Panc1 (cell line): ENCODE measurements around the gene PRKAG2. TPM values are rescaled to one million over a fixed set of nuclear protein-coding genes. Genes with fewer than 3 reads are reported as not detected.

Experiments
- ATAC-seq: fragments of 200-7000 bp; cut with Tn5 transposase; 2 replicates; pipeline ENCODE4 v1.9.1; 2020; ENCODE audit warnings: mild to moderate bottlenecking, moderate library complexity
- BruUV-seq: library from RNA; stranded (reverse); fragments of 400-500 nt; replicated peaks from 2 replicates; lab custom pipeline; 2021; lab: Mats Ljungman, UMichigan
- CTCF ChIA-PET: fragments of 300-600 bp; sonication (Branson Sonifier 250); formaldehyde crosslinking; loops from one replicate; lab custom pipeline; 2022; ENCODE audit warnings: antibody characterized with exemption; lab: Charles Lee
- POLR2A ChIA-PET: fragments of 300-600 bp; sonication (Branson Sonifier 250); formaldehyde crosslinking; loops from one replicate; lab custom pipeline; 2022; ENCODE audit warnings: antibody characterized with exemption; lab: Charles Lee
- DNase-seq: peaks from one replicate; pipeline ENCODE4 v3.0.0-alpha.2; 2010; ENCODE audit warnings: low read depth, low spot score
- H3K27ac ChIP-seq: 2 replicates; pipeline ENCODE4 v1.5.1; 2011; ENCODE audit warnings: mild to moderate bottlenecking, low read length, inconsistent platforms
- H3K27me3 ChIP-seq: fragments of 200-500 bp; sonication (Bioruptor generic); 2 replicates; pipeline ENCODE4 v1.6.0; 2014; ENCODE audit warnings: low read length, inconsistent platforms; ENCODE audit not compliant: control insufficient read depth, insufficient read depth
- H3K36me3 ChIP-seq: fragments of 200-500 bp; sonication (Bioruptor generic); 2 replicates; pipeline ENCODE4 v1.5.1; 2014; ENCODE audit warnings: inconsistent platforms, mild to moderate bottlenecking, low read length, moderate library complexity; ENCODE audit not compliant: control insufficient read depth, insufficient read depth
- H3K4me1 ChIP-seq: 2 replicates; pipeline ENCODE4 v1.5.1; 2011; ENCODE audit warnings: inconsistent platforms, mild to moderate bottlenecking, low read length, moderate library complexity; ENCODE audit not compliant: control insufficient read depth, insufficient read depth
- H3K4me3 ChIP-seq, 2 experiments: 2 replicates each; pipeline ENCODE4 v1.5.1; 2011 to 2012; ENCODE audit warnings: low read depth in 2 of 2, low read length in 2 of 2, mild to moderate bottlenecking in 2 of 2, inconsistent platforms in 1 of 2, moderate library complexity in 1 of 2
- H3K9me3 ChIP-seq: fragments of 200-500 bp; sonication (Bioruptor generic); 2 replicates; pipeline ENCODE4 v1.5.1; 2014; ENCODE audit warnings: low read depth, mild to moderate bottlenecking, inconsistent platforms, low read length, moderate library complexity; ENCODE audit not compliant: control insufficient read depth, insufficient read depth
- POLR2AphosphoS5 ChIP-seq: IDR thresholded peaks from 2 replicates; pipeline ENCODE4 v1.6.1; 2012; ENCODE audit warnings: mild to moderate bottlenecking, low read depth, low read length, moderate library complexity
- SIN3A ChIP-seq: IDR thresholded peaks from 2 replicates; pipeline ENCODE4 v1.6.1; 2012; ENCODE audit warnings: low read depth, mild to moderate bottlenecking, low read length, moderate library complexity, borderline replicate concordance; ENCODE audit not compliant: insufficient read depth
- TCF7L2 ChIP-seq: IDR thresholded peaks from 2 replicates; pipeline ENCODE4 v1.6.1; 2011; ENCODE audit warnings: mild to moderate bottlenecking, low read depth, low read length, inconsistent platforms
- in situ Hi-C: cut with HindIII; loops from 2 replicates; pipeline ENCODE4 v1.10.0; 2016; ENCODE audit warnings: low sequenced_read_pairs, low pct_unique_long_range_greater_than_20kb
- intact Hi-C: fragments of 100-400 bp; cut with micrococcal nuclease; formaldehyde crosslinking; loops from one replicate; pipeline ENCODE4 v1.10.0; 2022; ENCODE audit not compliant: unreplicated experiment
- total RNA-seq: library from RNA; stranded (reverse); gene quantifications from one replicate; pipeline ENCODE4 v1.2.1, GENCODE V29; 2021; ENCODE audit not compliant: unreplicated experiment
- TF ChIP-seq, protein P1 (sequence below), 2 experiments: IDR thresholded peaks; 2 replicates each; pipeline ENCODE4 v1.6.1; 2011 to 2012; ENCODE audit warnings: low read depth in 2 of 2, control low read depth in 1 of 2, low read length in 1 of 2, mild to moderate bottlenecking in 1 of 2, moderate library complexity in 1 of 2; ENCODE audit not compliant: insufficient read depth in 1 of 2
- TF ChIP-seq, protein P2 (sequence below): fragments of 450-650 bp; IDR thresholded peaks from 2 replicates; pipeline ENCODE4 v1.5.1; 2017; ENCODE audit warnings: mild to moderate bottlenecking

The PRKAG2 gene
- total RNA-seq, 1 experiment from 2014 or later = 71.6 TPM

DNA sequence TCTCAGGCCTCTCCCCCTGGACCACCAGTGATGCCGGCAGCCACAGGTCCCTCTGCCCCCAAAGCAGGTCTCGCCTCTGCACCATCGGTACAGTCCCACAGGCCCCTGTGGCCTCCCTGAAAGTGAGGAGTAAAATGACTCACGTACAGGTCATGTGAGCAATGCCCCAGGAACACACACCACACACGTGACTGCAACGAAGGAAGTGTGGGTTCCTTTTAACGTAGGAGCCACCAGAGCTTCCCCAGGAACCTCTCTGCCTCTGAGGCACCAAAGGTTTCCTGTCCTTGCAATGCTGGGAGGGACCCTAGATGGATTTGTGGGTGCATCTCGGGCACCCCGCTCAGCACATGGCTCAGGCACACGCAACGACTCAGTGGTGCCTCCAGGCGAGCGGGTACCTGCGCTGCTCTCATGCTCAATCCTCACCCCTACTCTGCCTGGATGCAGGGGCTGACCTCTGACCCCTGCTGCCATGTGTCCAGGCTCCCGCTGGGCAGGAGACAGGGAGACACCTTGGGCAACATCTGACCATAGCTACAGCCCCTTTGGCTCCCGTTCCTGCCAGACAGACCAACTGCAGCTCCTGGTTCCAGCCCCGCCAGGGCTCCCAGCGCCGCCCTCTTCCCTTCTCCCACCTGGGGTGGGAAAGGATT is 120.7 kb downstream of the PRKAG2 start:
- H3K27ac ChIP-seq = peak overlapping the region; percentile 85
- no peaks in the 10 kb centered on the region for H3K27me3 ChIP-seq
- no peaks in the 10 kb centered on the region for H3K36me3 ChIP-seq
- H3K4me3 ChIP-seq = no peak overlapping the region
- DNase-seq = no peak
- ChIA-PET POLR2A (interaction anchor here (0.6 kb wide), 1 partner anchor 54 kb away, joined by 4 read pairs; no protein-coding TSS in a partner anchor), CTCF (no interaction called here)
- no peak for ATAC-seq
- BruUV-seq = no TSS peak
- peaks cover 59% of the 10 kb centered on the region for H3K4me1 ChIP-seq
- in situ Hi-C loops = no loop called here
- TF ChIP-seq, protein P1, sequence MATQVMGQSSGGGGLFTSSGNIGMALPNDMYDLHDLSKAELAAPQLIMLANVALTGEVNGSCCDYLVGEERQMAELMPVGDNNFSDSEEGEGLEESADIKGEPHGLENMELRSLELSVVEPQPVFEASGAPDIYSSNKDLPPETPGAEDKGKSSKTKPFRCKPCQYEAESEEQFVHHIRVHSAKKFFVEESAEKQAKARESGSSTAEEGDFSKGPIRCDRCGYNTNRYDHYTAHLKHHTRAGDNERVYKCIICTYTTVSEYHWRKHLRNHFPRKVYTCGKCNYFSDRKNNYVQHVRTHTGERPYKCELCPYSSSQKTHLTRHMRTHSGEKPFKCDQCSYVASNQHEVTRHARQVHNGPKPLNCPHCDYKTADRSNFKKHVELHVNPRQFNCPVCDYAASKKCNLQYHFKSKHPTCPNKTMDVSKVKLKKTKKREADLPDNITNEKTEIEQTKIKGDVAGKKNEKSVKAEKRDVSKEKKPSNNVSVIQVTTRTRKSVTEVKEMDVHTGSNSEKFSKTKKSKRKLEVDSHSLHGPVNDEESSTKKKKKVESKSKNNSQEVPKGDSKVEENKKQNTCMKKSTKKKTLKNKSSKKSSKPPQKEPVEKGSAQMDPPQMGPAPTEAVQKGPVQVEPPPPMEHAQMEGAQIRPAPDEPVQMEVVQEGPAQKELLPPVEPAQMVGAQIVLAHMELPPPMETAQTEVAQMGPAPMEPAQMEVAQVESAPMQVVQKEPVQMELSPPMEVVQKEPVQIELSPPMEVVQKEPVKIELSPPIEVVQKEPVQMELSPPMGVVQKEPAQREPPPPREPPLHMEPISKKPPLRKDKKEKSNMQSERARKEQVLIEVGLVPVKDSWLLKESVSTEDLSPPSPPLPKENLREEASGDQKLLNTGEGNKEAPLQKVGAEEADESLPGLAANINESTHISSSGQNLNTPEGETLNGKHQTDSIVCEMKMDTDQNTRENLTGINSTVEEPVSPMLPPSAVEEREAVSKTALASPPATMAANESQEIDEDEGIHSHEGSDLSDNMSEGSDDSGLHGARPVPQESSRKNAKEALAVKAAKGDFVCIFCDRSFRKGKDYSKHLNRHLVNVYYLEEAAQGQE (IDR thresholded peaks at IDR 0.05; ENCODE audit: insufficient read depth in 1 of 2, low read depth in 2 of 2, low read length in 1 of 2) = no peak
- TF ChIP-seq, protein P2, sequence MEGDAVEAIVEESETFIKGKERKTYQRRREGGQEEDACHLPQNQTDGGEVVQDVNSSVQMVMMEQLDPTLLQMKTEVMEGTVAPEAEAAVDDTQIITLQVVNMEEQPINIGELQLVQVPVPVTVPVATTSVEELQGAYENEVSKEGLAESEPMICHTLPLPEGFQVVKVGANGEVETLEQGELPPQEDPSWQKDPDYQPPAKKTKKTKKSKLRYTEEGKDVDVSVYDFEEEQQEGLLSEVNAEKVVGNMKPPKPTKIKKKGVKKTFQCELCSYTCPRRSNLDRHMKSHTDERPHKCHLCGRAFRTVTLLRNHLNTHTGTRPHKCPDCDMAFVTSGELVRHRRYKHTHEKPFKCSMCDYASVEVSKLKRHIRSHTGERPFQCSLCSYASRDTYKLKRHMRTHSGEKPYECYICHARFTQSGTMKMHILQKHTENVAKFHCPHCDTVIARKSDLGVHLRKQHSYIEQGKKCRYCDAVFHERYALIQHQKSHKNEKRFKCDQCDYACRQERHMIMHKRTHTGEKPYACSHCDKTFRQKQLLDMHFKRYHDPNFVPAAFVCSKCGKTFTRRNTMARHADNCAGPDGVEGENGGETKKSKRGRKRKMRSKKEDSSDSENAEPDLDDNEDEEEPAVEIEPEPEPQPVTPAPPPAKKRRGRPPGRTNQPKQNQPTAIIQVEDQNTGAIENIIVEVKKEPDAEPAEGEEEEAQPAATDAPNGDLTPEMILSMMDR = no peak
- TF ChIP-seq TCF7L2 (no peak), POLR2AphosphoS5 (no peak), SIN3A (no peak)
- H3K9me3 ChIP-seq = no peaks in the 10 kb centered on the region
- intact Hi-C loops = loop anchor here (5.0 to 10.0 kb wide), 3 partner anchors 129 to 301 kb away; no protein-coding TSS in a partner anchor

DNA sequence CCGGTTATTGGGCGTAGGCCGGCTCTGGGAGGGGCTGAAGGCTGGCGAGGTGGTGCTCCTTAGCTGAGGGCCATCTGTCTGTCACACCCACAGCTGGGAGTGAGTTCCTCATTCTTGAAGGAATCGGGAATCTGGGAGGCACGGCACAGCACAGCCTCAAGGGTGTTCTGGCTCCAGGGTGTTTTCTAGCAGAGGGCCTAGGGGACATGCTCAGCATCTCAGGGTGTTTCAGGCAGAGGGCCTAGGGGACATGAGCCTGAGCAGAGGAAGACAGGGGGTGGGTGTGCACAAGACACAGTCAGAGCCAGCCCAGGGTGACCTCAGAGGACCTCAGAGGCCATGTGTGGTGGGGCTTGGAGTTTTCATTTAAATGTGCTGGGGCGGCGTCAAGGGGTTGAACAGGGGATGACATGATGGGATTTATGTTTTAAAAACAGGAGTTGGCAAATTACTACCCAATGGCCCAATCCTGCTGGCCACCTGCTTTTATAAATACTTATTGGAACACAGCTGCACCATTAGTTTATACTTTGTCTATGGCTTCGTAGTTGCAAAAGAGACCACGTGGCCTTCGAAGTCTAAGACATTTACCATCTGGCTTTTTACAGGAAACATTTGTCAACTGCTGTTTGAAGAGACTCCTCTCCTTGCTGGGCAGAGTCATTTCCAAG is 121.6 kb downstream of the PRKAG2 start:
- no peak for TF ChIP-seq POLR2AphosphoS5
- TF ChIP-seq, protein P1 (IDR thresholded peaks at IDR 0.05; ENCODE audit: insufficient read depth in 1 of 2, low read depth in 2 of 2, low read length in 1 of 2) = no peak
- no peak for TF ChIP-seq TCF7L2
- no peak for TF ChIP-seq SIN3A
- TF ChIP-seq, protein P2 = no peak
- ChIA-PET CTCF (no interaction called here), POLR2A (no interaction called here)
- Histone ChIP-seq H3K9me3 (no peaks in the 10 kb centered on the region), H3K27ac (peak overlapping the region; percentile 85), H3K4me1 (peaks cover 59% of the 10 kb centered on the region), H3K4me3 (no peak overlapping the region), H3K36me3 (no peaks in the 10 kb centered on the region), H3K27me3 (no peaks in the 10 kb centered on the region)
- ATAC-seq (no peak), DNase-seq (no peak)
- in situ Hi-C loops = no loop called here
- intact Hi-C loops = loop anchor here (5.0 to 10.0 kb wide), 3 partner anchors 128 to 300 kb away; no protein-coding TSS in a partner anchor
- no TSS peak for BruUV-seq
